Bronchial epithelial cell (primary cell): ENCODE results near the gene PIGQ. TPM values are rescaled to one million over a fixed set of nuclear protein-coding genes. Genes with fewer than 3 reads are reported as not detected.

Experiments used
- DNase-seq: peaks from one replicate; pipeline ENCODE4 v3.0.0-alpha.2; 2010; ENCODE audit warnings: low read depth
- FAIRE-seq: peaks from 2 replicates; lab custom pipeline; 2011; peaks lifted over from hg19 to GRCh38; lab: Jason Lieb, UNC
- H3K27me3 ChIP-seq: 2 replicates; pipeline ENCODE4 v1.5.1; 2011; ENCODE audit warnings: low read length; ENCODE audit not compliant: control insufficient read depth, insufficient read depth
- H3K36me3 ChIP-seq: 2 replicates; pipeline ENCODE4 v1.5.1; 2011; ENCODE audit warnings: low read length; ENCODE audit not compliant: control insufficient read depth, insufficient read depth
- H3K4me3 ChIP-seq: 2 replicates; pipeline ENCODE4 v1.5.1; 2011; ENCODE audit warnings: mild to moderate bottlenecking, low read depth, low read length, control low read depth
- CTCF ChIP-seq: IDR thresholded peaks from 2 replicates; pipeline ENCODE4 v1.5.1; 2011; ENCODE audit warnings: mild to moderate bottlenecking, moderate library complexity, low read length, control low read depth, inconsistent platforms; ENCODE audit not compliant: insufficient read depth, severe bottlenecking
- total RNA-seq: library from RNA; depleted of rRNA; stranded (reverse); fragments of >200 nt; gene quantifications from 2 replicates; pipeline ENCODE4 v1.2.1, GENCODE V29; 2014

The PIGQ gene
- total RNA-seq, 1 donor from 2014 or later: 17.9 TPM

- TF ChIP-seq CTCF: no peak
- Histone ChIP-seq H3K36me3 (peaks cover 13% of the 10 kb centered on the region), H3K4me3 (no peak overlapping the region), H3K27me3 (no peaks in the 10 kb centered on the region)
- no peak for DNase-seq
- FAIRE-seq: no peak
Measured at GRCh38 chr16:548586-548985, 21.2 kb upstream of the PIGQ start.

GRCh38 chr16:549544-550263 lies 20.1 kb upstream of the PIGQ start:
- no peak for DNase-seq
- no peaks in the 10 kb centered on the region for H3K27me3 ChIP-seq
- no peak for FAIRE-seq
- H3K36me3 ChIP-seq: peaks cover 14% of the 10 kb centered on the region
- TF ChIP-seq CTCF: peak; percentile 3
- no peak overlapping the region for H3K4me3 ChIP-seq

GRCh38 chr16:551210-551609 lies 18.6 kb upstream of the PIGQ start:
- TF ChIP-seq CTCF: no peak
- no peak for FAIRE-seq

GRCh38 chr16:552171-552570 lies 17.6 kb upstream of the PIGQ start:
- H3K36me3 ChIP-seq: peaks cover 12% of the 10 kb centered on the region

More at GRCh38 chr16:551210-551609, 18.6 kb upstream of the PIGQ start:
- DNase-seq: no peak
- Histone ChIP-seq H3K27me3 (no peaks in the 10 kb centered on the region), H3K36me3 (peaks cover 13% of the 10 kb centered on the region), H3K4me3 (no peak overlapping the region)

GRCh38 chr16:553601-554296 lies 16.0 kb upstream of the PIGQ start:
- Histone ChIP-seq H3K4me3 (no peak overlapping the region), H3K27me3 (peaks cover 2% of the 10 kb centered on the region), H3K36me3 (peaks cover 10% of the 10 kb centered on the region)
- FAIRE-seq: no peak
- no peak for TF ChIP-seq CTCF
- no peak for DNase-seq

More at GRCh38 chr16:552171-552570, 17.6 kb upstream of the PIGQ start:
- H3K27me3 ChIP-seq: no peaks in the 10 kb centered on the region
- no peak for TF ChIP-seq CTCF
- DNase-seq: no peak
- FAIRE-seq: no peak
- no peak overlapping the region for H3K4me3 ChIP-seq
